Esophagus squamous epithelium (tissue), 5 donors: ENCODE data around the gene METTL18. TPM values are rescaled to one million over a fixed set of nuclear protein-coding genes. Genes with fewer than 3 reads are reported as not detected.

Experiments used
- DNase-seq: peaks from one replicate; lab custom pipeline; 2025; lab: John Stamatoyannopoulos, UW
- H3K27ac ChIP-seq, 4 donors: fragments of 200-600 bp; sonication (generic); one replicate each; pipeline ENCODE4 v1.5.1; 2016 to 2019; ENCODE audit warnings: mild to moderate bottlenecking in 1 of 4
- H3K27me3 ChIP-seq, 4 donors: fragments of 200-600 bp; sonication (generic); 1 replicate in 3 of 4; 2 replicates in 1 of 4; pipeline versions ENCODE4 v1.5.1 to v1.6.0; 2017 to 2021; ENCODE audit warnings: antibody characterized with exemption in 1 of 4
- H3K36me3 ChIP-seq, 3 donors: fragments of 200-600 bp; sonication (generic); one replicate each; pipeline ENCODE4 v1.5.1; 2016 to 2019
- H3K4me1 ChIP-seq, 3 donors: fragments of 200-600 bp; sonication (generic); one replicate each; pipeline ENCODE4 v1.5.1; 2017 to 2019
- H3K4me3 ChIP-seq, 4 donors: fragments of 200-600 bp; sonication (generic); 1 replicate in 3 of 4; 2 replicates in 1 of 4; pipeline ENCODE4 v1.5.1; 2016 to 2019; ENCODE audit warnings: mild to moderate bottlenecking in 2 of 4, moderate library complexity in 1 of 4
- H3K9me3 ChIP-seq, 3 donors: fragments of 200-600 bp; sonication (generic); one replicate each; pipeline ENCODE4 v1.5.1; 2016 to 2019
- POLR2A ChIP-seq, 4 donors: fragments of 450-650 bp; IDR thresholded peaks; one replicate each; pipeline ENCODE4 v1.6.1; 2017; ENCODE audit warnings: antibody characterized with exemption in 4 of 4, mild to moderate bottlenecking in 4 of 4, moderate library complexity in 3 of 4
- WGBS, 2 donors: methylation state at CpG; one replicate each; pipeline ENCODE4 v1.1.5; 2018; 5-methylcytosine and 5-hydroxymethylcytosine counted together
- intact Hi-C: fragments of 100-400 bp; cut with DNase I; formaldehyde crosslinking; loops from one replicate; pipeline ENCODE4 v1.15.0; 2022
- total RNA-seq, 4 donors: library from RNA; depleted of rRNA; stranded (reverse); fragments of >200 nt; gene quantifications; one replicate each; pipeline ENCODE4 v1.1.0, GENCODE V29; 2016
- TF ChIP-seq, protein P1 (sequence below), 6 experiments: fragments of 450-650 bp in 4 of 6; fragments of 200-600 bp in 2 of 6; sonication (generic) in 2 of 6; IDR thresholded peaks; one replicate each; pipeline ENCODE4 v1.5.1; 2016 to 2019; ENCODE audit warnings: antibody characterized with exemption in 6 of 6, mild to moderate bottlenecking in 4 of 6, moderate library complexity in 4 of 6
- donor health status: DM: yes; HTN: yes; CAD: no.

The METTL18 gene
- total RNA-seq, 4 donors from 2014 or later, result 4.3 to 12.1 (median 6.4) TPM

DNA sequence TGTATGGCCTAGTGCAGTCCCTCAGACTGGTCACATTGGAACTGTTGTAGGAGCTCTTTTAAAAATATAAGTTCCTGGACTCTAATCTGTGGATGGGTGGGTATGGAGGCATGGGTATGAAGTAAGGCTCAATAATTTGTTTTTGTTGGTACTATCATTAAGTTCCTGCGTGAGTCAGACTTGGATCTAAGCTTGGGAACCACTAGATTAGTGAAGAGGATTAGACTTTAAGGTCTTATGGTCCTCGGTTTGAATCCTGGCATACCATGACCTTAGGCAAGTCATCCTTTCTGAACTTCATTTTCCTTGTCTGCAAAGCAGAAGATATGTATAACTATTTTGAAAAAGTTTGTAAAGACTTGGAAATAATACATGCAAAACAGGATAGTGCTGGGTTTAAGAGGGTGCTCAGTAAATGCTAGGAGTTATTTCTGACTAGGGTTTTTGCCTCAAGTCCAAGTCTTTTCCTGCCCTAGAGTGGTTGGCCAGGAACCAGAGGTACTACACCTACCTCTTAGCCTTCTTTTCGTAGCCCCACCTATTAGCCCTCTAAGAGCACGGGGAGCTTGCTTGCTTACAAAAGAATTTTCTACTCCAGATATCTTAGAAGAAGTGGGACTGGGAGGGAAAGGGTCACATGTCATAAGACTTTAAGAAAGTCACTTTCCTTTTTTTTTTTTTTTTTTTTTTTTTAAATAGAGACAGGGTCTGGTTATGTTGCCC, 38.6 kb upstream of the METTL18 start:
- Histone ChIP-seq H3K9me3 (no peaks in the 10 kb centered on the region), H3K36me3 (peaks cover 0 to 59% (median 0%) of the 10 kb centered on the region in 3 donors), H3K4me1 (no peaks in the 10 kb centered on the region), H3K4me3 (no peak overlapping the region), H3K27ac (no peak overlapping the region), H3K27me3 (no peaks in the 10 kb centered on the region)
- 76 to 93% methylated on average over 3 to 4 of the region's 4 CpGs for WGBS, 2 donors
- TF ChIP-seq, protein P1, sequence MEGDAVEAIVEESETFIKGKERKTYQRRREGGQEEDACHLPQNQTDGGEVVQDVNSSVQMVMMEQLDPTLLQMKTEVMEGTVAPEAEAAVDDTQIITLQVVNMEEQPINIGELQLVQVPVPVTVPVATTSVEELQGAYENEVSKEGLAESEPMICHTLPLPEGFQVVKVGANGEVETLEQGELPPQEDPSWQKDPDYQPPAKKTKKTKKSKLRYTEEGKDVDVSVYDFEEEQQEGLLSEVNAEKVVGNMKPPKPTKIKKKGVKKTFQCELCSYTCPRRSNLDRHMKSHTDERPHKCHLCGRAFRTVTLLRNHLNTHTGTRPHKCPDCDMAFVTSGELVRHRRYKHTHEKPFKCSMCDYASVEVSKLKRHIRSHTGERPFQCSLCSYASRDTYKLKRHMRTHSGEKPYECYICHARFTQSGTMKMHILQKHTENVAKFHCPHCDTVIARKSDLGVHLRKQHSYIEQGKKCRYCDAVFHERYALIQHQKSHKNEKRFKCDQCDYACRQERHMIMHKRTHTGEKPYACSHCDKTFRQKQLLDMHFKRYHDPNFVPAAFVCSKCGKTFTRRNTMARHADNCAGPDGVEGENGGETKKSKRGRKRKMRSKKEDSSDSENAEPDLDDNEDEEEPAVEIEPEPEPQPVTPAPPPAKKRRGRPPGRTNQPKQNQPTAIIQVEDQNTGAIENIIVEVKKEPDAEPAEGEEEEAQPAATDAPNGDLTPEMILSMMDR (IDR thresholded peaks at IDR 0.05), result no peak
- no peak for TF ChIP-seq POLR2A (IDR thresholded peaks at IDR 0.05)
- DNase-seq, result no peak
- intact Hi-C loops, result no loop called here

DNA sequence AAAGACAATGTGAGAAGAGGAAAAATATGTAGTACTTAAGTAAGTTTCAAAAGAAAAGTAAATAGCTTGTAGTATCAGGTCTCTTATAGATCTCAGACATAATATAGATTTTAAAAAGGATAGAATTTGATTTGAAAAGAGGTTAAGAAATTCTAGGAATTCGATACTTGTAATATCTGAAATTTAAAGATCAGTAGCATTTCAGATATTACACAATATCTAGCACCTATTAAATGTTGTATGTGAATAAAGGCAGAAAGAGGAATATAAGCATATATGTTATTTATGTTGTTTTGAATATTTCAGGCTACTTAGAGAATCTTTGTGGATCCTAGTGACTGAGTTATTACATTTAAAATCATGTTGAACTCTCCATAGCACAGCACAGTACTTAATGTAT, 35.0 kb upstream of the METTL18 start:
- Histone ChIP-seq H3K4me3 (no peak overlapping the region), H3K4me1 (no peaks in the 10 kb centered on the region), H3K27me3 (no peaks in the 10 kb centered on the region), H3K27ac (no peak overlapping the region), H3K36me3 (peaks cover 0 to 68% (median 0%) of the 10 kb centered on the region in 3 donors), H3K9me3 (no peaks in the 10 kb centered on the region)
- DNase-seq, result no peak
- 91 to 100% methylated on average over 1 of the region's 1 CpG for whole genome bisulfite sequencing, 2 donors
- no peak for TF ChIP-seq POLR2A (IDR thresholded peaks at IDR 0.05)
- TF ChIP-seq, protein P1 (IDR thresholded peaks at IDR 0.05), result no peak
- intact Hi-C loops, result no loop called here

GRCh38 chr1:169824153-169824552, 29.4 kb upstream of the METTL18 start:
- no peaks in the 10 kb centered on the region for H3K4me1 ChIP-seq
- no peak for DNase-seq
- H3K4me3 ChIP-seq, result no peak overlapping the region
- no peak overlapping the region for H3K27ac ChIP-seq
- peaks cover 0 to 61% (median 0%) of the 10 kb centered on the region in 3 donors for H3K36me3 ChIP-seq
- H3K9me3 ChIP-seq, result no peaks in the 10 kb centered on the region
- H3K27me3 ChIP-seq, result no peaks in the 10 kb centered on the region
- WGBS, 2 donors, result 96 to 100% methylated on average over 3 of the region's 3 CpGs
- intact Hi-C loops, result no loop called here
- TF ChIP-seq, protein P1 (IDR thresholded peaks at IDR 0.05), result no peak
- no peak for TF ChIP-seq POLR2A (IDR thresholded peaks at IDR 0.05)

DNA sequence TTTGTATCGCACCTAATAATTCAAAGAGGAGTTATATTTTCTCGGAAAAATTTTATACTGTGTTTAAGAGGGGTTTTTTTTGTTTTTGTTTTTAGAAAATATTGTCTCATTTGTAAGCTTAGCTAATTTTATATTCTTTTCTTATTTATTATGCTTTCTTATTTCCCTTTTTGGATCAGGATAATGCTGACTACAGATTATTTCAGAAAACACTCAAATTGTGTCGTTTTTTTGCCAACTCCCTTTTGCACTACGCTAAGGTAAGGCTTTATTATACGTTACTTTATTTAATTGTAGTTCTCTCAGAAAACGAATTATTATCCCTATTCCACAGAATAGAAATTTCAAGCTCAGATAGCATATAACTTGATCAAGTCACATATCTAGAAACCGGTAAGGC, 26.8 kb upstream of the METTL18 start:
- no peak overlapping the region for H3K27ac ChIP-seq
- 93 to 95% methylated on average over 7 of the region's 7 CpGs for WGBS, 2 donors
- intact Hi-C loops, result no loop called here
- H3K9me3 ChIP-seq, result no peaks in the 10 kb centered on the region
- no peaks in the 10 kb centered on the region for H3K27me3 ChIP-seq
- no peak overlapping the region for H3K4me3 ChIP-seq
- H3K36me3 ChIP-seq, result peaks cover 0 to 37% (median 0%) of the 10 kb centered on the region in 3 donors
- DNase-seq, result no peak
- no peak for TF ChIP-seq POLR2A (IDR thresholded peaks at IDR 0.05)
- TF ChIP-seq, protein P1 (IDR thresholded peaks at IDR 0.05), result no peak
- H3K4me1 ChIP-seq, result no peaks in the 10 kb centered on the region

GRCh38 chr1:169816617-169817016, 21.9 kb upstream of the METTL18 start:
- intact Hi-C loops, result no loop called here
- Histone ChIP-seq H3K27ac (no peak overlapping the region), H3K27me3 (no peaks in the 10 kb centered on the region), H3K4me1 (no peaks in the 10 kb centered on the region), H3K4me3 (no peak overlapping the region), H3K9me3 (no peaks in the 10 kb centered on the region), H3K36me3 (peaks cover 0 to 8% (median 0%) of the 10 kb centered on the region in 3 donors)
- TF ChIP-seq, protein P1 (IDR thresholded peaks at IDR 0.05), result no peak
- TF ChIP-seq POLR2A (IDR thresholded peaks at IDR 0.05), result no peak
- WGBS, 2 donors, result 63 to 88% methylated on average over 1 of the region's 1 CpG
- no peak for DNase-seq
